Measurements from ENCODE around the gene CCDC102A. TPM values are rescaled to one million over a fixed set of nuclear protein-coding genes. Genes with fewer than 3 reads are reported as not detected.

CCDC102A gene
- total and polyA plus RNA-seq, 9 of the 15 experiments (the other 6 are each of a cell fraction or from before 2014, with no cell fraction given): 0.03 to 4.9 (median 1.4) TPM

GRCh38 chr16:57519796-57520360, 16.5 kb downstream of the CCDC102A start (continued):
- TF ChIP-seq GTF3C2 (IDR thresholded peaks at IDR 0.05; ENCODE audit: borderline replicate concordance, extremely low read depth, insufficient read length) (no peak), KLF13 (tag; IDR thresholded peaks at IDR 0.05; ENCODE audit: borderline replicate concordance, low read depth) (no peak), BHLHE40 (IDR thresholded peaks at IDR 0.05; ENCODE audit: low read length) (0 out of 2 replicates have a peak, but pooled peaks have one; percentile 18), MAZ (CRISPR knock-in tag; conservative IDR thresholded peaks at IDR 0.05 in 1 of 2, IDR thresholded peaks at IDR 0.05 in 1 of 2) (peak; percentile 35 to 72; a peak in 3 of 4 replicates), ETV6 (IDR thresholded peaks at IDR 0.05; ENCODE audit: borderline replicate concordance in 1 of 2, low read depth in 2 of 2, low read length in 1 of 2) (no peak), ETV6 (CRISPR knock-in tag; IDR thresholded peaks at IDR 0.05; ENCODE audit: borderline replicate concordance) (no peak), SRF (CRISPR knock-in tag; IDR thresholded peaks at IDR 0.05) (0 out of 4 replicates have a peak, but pooled peaks of 1 of the 2 experiments have one; percentile 17), TCF15 (CRISPR knock-in tag; IDR thresholded peaks at IDR 0.05) (no peak), MAFK (IDR thresholded peaks at IDR 0.05; ENCODE audit: low read length) (peak; percentile 39; the same call in 1 of the 2 replicates), JUN (IDR thresholded peaks at IDR 0.05; ENCODE audit: borderline replicate concordance, low read depth, low read length) (0 out of 2 replicates have a peak, but pooled peaks have one; percentile 27), JUN (CRISPR knock-in tag; IDR thresholded peaks at IDR 0.05; ENCODE audit: borderline replicate concordance) (no peak), SMC3 (conservative IDR thresholded peaks at IDR 0.05; ENCODE audit: insufficient read depth, low read depth, low read length) (peak; percentile 97), REST (IDR thresholded peaks at IDR 0.05; ENCODE audit: borderline replicate concordance) (peak; percentile 94), REST (CRISPR knock-in tag; IDR thresholded peaks at IDR 0.05; ENCODE audit: low read depth) (no peak), EGR1 (conservative IDR thresholded peaks at IDR 0.05) (no peak), MCM7 (IDR thresholded peaks at IDR 0.05) (no peak), CC2D1A (IDR thresholded peaks at IDR 0.05) (peak; percentile 81)

Data from K562 (cell line).